ENCODE results near the gene LTBP3.

The LTBP3 gene

GRCh38 chr11:65558002-65558929 lies at the start of gene LTBP3:
TSS of gene LTBP3 (minus strand) at chr11:65558359. CDS start at chr11:65557959, 400 bp downstream.
- no peak for DNase-seq (ENCODE audit: extremely low read depth in 1 of 2, low read depth in 1 of 2)

DNA sequence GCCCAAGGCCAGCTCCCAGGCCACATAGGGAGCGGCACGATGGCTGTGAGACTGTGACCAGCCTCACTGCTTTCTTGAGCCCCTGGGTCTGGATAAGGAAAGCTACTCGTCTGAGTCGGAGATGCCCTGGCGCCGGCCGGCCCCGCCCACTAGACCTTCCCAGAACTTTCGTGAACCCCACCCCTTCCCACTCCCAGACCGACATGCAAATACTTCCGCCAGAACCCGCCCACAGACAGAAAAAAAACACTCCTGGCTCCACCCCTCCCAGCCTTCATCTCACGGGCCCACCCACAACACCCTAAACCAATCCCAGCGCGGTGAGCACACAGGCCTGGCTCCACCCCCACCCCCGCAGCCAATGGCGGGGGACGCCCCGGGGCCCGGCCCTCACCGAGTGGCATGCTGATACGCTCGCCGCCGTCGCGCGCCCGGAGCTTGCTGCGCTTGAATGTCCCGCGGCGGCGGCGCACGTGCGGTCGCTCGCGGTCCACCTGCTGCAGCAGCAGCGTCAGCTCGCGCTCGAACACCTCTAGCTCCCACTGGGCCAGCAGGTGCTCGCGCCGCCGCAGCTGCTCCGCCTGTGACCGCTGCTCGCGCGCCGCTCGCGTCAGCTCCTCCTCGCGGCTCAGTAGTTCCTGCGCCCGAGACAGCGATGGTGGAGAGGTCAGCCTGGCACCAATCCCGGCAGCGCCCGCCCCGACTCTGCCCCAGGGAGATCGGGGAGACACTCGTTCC lies 48.9 kb upstream of the LTBP3 start:
- DNase-seq (ENCODE audit: extremely low read depth in 1 of 2, low read depth in 1 of 2), result no peak

DNA sequence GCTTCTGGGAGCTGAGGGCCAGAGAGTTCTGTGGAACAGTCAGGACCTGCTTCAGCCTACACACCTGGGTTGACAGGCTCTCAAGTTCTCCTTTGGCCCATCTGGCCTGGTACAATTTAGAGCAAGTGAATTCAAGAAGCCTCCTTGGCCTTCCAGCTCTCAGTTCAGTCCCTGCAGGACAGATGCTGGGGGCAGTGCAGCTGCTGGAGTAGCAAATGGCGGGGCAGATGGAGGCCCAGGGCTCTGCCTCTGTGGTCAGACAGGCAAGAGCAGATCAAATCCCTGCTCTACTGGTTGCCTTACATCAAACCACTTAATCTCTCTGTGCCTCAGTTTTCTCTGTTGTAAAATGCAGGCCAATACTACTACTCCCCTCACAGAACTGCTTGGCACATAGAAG lies 46.1 kb upstream of the LTBP3 start:
- DNase-seq (ENCODE audit: extremely low read depth in 1 of 2, low read depth in 1 of 2), result no peak

GRCh38 chr11:65599955-65600246 lies 41.7 kb upstream of the LTBP3 start:
- no peak for DNase-seq (ENCODE audit: extremely low read depth in 1 of 2, low read depth in 1 of 2)

DNA sequence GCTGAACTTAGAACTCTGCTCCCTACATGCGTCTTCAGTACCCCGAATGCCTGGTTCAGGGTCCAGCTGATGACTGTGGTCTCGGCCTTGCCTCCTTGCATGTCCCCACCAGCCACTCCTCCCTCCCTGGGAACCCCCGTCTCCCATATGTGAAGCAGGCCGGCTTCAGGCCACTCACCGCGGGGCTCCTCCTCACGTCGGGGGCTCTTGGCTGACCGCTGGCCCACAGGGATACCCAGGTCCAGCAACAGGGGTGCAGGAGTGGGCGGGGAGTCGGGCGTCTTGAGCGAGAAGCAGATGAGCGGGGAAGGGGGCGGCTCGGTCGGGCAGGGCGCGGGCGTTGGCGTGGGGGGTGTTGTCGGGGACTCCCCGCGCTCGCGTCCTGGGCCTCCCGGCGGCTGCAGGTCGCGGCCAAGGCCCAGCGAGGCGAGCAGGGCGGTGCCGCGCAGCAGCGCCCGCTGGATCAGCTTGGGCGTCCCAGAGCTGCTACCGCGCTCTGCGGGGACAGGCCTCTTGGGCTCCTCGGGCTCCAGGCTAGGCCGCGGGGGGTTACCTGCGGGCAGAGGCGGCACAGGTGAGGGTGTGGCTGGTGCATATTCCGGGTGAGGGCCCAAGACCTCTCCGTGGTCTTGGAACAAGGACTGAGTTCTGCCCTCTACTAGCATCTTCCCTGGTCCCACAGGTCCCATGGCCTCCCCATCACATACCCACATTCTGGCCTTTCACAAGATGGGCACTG lies 41.2 kb upstream of the LTBP3 start:
- no peak for DNase-seq (ENCODE audit: extremely low read depth in 1 of 2, low read depth in 1 of 2)

- no peak for DNase-seq (ENCODE audit: extremely low read depth in 1 of 2, low read depth in 1 of 2)
These were observed 40.1 kb upstream of the LTBP3 start for GRCh38 chr11:65598258-65598699.

DNA sequence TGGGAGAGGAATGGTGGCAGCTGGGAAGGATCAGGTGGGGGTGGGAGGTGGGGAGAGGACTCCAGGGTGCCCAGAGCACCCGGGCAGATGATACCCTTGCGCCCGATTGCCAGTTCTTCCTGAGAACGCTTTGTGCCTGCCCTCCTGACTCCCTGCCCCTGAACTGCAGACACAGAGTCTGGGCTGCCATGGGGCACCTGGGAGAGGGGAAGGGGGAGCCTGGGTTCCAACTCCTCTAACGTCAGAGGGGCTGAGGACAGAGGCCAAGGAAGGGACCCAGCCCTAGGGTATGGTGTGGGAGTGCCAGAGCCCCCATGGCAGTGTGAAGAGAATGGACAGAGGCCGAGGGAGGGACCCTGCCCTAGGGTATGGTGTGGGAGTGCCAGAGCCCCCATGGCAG lies 38.4 kb upstream of the LTBP3 start:
- DNase-seq (ENCODE audit: extremely low read depth in 1 of 2, low read depth in 1 of 2), result no peak

- DNase-seq (ENCODE audit: extremely low read depth in 1 of 2, low read depth in 1 of 2), result no peak
These were observed 37.6 kb upstream of the LTBP3 start, which contains the start of gene KCNK7 for GRCh38 chr11:65595543-65596281. TSS of gene KCNK7 (minus strand) at chr11:65595800. CDS start at chr11:65595772, 28 bp downstream.

DNA sequence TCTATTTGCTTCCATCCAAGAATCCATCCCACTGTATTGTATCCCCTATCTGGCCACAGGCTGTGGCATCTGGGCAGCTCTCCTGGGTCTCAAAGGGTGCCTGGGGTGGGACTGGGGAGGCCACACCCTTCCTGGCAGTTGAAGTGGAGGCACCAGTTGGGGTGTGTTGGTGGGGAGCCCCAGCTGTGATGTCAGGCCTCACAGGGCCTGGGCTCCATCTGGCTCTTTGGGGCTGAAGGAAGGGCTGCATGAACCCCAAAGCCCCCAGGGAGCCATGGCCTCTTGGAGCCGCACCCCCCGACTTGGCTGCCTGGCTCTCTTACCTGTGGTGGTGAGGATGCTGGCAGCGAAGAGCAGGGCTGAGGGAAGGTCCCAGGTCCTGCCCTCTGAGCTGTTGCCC lies 37.0 kb upstream of the LTBP3 start:
- DNase-seq (ENCODE audit: extremely low read depth in 1 of 2, low read depth in 1 of 2), result no peak

GRCh38 chr11:65593518-65594414 lies 35.6 kb upstream of the LTBP3 start:
- DNase-seq (ENCODE audit: extremely low read depth in 1 of 2, low read depth in 1 of 2), result no peak

DNA sequence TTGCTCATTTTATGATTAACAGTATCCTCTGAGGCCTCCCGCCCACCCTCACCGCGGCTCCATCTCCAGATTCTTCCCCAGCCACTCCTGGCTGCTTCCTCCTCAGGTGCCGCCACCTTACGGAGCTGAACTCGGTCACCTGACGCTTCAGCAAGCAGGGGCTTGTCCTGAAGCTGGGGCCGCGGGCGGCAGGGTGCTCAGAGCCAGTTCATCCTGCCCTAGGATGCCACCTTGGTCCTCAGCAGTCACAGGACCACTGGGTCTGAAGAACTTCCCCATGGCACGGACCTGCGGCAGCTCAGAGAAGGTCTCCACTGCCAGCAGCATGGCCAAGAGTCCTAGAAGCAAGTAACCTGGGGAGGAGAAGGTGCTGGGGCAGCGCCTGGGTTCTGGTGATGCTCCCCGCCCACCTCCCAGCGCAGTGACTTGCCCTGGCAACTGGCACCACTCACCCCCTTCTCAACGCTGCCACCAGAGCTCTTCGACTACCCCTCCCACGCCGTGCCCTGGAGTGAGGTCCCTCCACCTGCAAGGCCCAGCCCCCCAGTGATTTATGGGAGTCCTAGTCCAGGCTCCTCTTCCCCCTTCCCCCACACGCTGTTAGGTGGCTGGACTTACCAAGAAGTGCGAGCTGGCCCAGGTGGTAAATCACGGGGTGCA lies 34.8 kb upstream of the LTBP3 start:
- DNase-seq (ENCODE audit: extremely low read depth in 1 of 2, low read depth in 1 of 2), result no peak

DNA sequence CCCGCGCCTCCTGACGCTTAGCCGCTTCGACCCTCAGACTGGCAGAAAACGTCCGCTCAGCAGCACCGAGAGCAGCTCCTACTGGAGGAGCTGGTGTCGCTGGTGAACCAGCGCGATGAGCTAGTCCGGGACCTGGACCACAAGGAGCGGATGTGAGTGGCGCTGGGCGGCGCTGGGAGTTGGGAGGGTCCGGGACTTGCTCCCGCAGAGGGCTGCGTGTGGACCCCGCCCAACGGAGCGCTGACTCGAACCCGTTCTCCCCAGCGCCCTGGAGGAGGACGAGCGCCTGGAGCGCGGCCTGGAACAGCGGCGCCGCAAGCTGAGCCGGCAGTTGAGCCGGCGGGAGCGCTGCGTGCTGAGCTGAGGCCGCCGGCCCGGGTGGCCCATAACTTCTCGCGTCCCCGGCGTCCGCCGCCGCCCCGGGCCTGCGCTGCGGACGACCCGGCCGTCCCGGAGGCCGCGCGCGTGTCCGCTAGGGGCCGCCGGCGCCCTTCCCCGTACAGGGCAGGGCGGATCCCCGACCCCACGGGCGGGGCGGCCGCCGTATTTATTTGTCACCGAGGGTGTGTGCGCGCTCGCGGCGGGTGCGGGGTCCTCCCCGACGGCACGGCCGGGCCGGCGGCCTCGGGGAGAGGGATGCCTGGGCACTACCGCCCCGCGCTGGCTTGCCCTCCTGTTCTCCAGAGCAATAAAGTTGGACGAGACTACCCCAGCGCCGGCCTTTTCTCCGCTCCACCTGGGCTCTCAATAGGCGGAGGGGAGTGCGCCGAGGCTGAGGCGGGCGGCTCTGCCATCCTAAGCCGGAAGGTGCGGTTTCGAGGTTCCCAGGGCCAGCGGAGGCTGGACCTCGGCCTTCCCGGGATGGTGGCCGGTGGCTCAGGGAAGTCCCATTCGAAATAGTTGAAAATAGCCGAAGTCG lies 34.0 kb upstream of the LTBP3 start:
- no peak for DNase-seq (ENCODE audit: extremely low read depth in 1 of 2, low read depth in 1 of 2)

DNA sequence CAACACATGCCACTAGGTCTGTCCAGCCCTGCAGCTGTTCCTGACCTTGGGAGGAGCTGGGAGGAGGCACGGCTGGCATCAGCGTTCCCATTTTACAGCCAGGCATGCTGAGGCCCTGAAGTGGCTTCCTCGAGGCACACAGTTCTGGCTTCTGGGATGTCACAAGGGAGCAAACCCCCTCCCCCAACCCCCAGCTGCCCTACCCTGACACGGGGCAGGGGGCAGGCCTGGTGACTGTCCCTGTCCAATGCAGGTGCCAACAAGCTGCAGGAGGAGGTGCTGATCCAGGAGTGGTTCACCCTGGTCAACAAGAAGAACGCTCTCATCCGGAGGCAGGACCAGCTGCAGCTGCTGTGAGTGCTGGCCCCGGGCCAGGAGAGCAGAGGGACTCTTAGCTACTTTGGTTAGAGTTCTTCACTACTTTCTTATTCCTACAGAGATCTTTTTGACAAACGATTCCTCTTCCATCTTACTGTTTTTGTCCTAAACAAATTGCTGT lies 32.1 kb upstream of the LTBP3 start:
- DNase-seq (ENCODE audit: extremely low read depth in 1 of 2, low read depth in 1 of 2), result no peak

DNA sequence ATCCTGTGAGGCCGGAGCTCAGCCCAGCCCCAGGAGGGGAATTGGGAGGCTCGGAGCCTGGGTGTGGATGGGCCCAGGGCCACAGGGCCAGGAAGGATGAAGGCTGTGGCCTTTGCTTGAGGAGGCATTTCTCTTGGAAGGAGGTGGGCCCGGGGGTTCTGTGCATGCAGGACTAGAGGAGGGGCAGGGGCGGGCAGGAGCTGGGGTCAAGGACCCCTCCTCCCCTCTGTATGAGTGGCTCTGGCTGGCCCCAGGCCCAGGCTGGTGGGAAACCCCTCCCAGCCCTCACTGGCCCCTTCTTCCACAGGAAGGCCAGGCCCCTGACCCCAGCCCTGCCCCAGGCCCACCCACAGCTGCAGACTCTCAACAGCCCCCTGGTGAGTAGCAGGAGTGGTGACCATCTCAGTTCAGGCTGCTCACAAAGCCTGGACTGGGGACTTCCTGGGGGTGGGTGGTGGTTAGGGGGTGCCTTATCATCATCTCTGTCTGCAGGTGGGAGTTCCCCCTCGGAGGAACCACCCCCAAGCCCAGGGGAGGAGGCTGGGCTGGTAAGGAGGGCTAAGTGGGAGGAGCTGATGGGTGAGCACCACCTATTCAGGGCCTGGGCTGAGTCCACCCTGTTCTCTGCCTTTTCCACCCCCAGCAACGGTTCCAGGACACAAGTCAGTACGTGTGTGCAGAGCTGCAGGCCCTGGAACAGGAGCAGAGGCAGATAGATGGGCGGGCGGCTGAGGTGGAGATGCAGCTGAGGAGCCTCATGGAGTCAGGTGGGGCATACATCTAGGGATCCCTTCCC lies 31.5 kb upstream of the LTBP3 start:
- peak in 1 of 2 donors; percentile 67 for DNase-seq (ENCODE audit: extremely low read depth in 1 of 2, low read depth in 1 of 2)

- peak; percentile 77 to 82 for DNase-seq (ENCODE audit: extremely low read depth in 1 of 2, low read depth in 1 of 2)
These were observed 30.3 kb upstream of the LTBP3 start for GRCh38 chr11:65588199-65589054.

- DNase-seq (ENCODE audit: extremely low read depth in 1 of 2, low read depth in 1 of 2), result no peak
These were observed 28.5 kb upstream of the LTBP3 start for GRCh38 chr11:65586676-65587075.

Data from stimulated activated CD8-positive, alpha-beta memory T cell treated with anti-CD3 and anti-CD28 coated beads, Interleukin-7, amount 100 ng/mL, for 48 hours (primary cell).